ENCODE data around the gene NOS2.

- no peak for TF ChIP-seq POLR2A (IDR thresholded peaks at IDR 0.05; ENCODE audit: low read depth, low read length)
- TF ChIP-seq POLR2AphosphoS5 (IDR thresholded peaks at IDR 0.05; ENCODE audit: low read depth, low read length) = no peak
Measured at GRCh38 chr17:27808628-27809027, 8.3 kb upstream of the NOS2 start.

All from GM12892 (cell line).